NCI-H345 (cell line): ENCODE measurements around the gene GP5.

Experiments
- DNase-seq: peaks from one replicate; lab custom pipeline; 2025; lab: John Stamatoyannopoulos, UW

GP5 gene

GRCh38 chr3:194397757-194398312 lies 1.2 kb downstream of the GP5 start:
- DNase-seq = no peak

- DNase-seq = no peak
These were observed 2.0 kb downstream of the GP5 start for GRCh38 chr3:194396859-194397756.

- DNase-seq = no peak
These were observed 2.6 kb downstream of the GP5 start for GRCh38 chr3:194396539-194396858.

GRCh38 chr3:194395778-194396538 lies 3.1 kb downstream of the GP5 start:
- no peak for DNase-seq

GRCh38 chr3:194395212-194395611 lies 3.9 kb downstream of the GP5 start:
- peak; percentile 85 for DNase-seq

- DNase-seq = no peak
These were observed 6.5 kb downstream of the GP5 start for GRCh38 chr3:194392576-194392975.

GRCh38 chr3:194390835-194391234 lies 8.2 kb downstream of the GP5 start:
- no peak for DNase-seq

GRCh38 chr3:194389269-194389668 lies 9.8 kb downstream of the GP5 start:
- no peak for DNase-seq

GRCh38 chr3:194387926-194388418 lies 11.1 kb downstream of the GP5 start:
- DNase-seq = no peak

GRCh38 chr3:194387276-194387675 lies 11.8 kb downstream of the GP5 start:
- DNase-seq = no peak

- DNase-seq = peak; percentile 64
These were observed 12.4 kb downstream of the GP5 start for GRCh38 chr3:194386648-194387047.

- no peak for DNase-seq
These were observed 13.0 kb downstream of the GP5 start for GRCh38 chr3:194386066-194386465.

- no peak for DNase-seq
These were observed 14.5 kb downstream of the GP5 start for GRCh38 chr3:194384569-194385001.

- no peak for DNase-seq
These were observed 14.9 kb downstream of the GP5 start for GRCh38 chr3:194384156-194384555.

GRCh38 chr3:194383276-194383940 lies 15.7 kb downstream of the GP5 start:
- DNase-seq = no peak

- no peak for DNase-seq
These were observed 16.2 kb downstream of the GP5 start for GRCh38 chr3:194382892-194383223.

- no peak for DNase-seq
These were observed 16.7 kb downstream of the GP5 start for GRCh38 chr3:194382196-194382891.

- no peak for DNase-seq
These were observed 17.6 kb downstream of the GP5 start for GRCh38 chr3:194381460-194381875.

GRCh38 chr3:194380326-194380725 lies 18.7 kb downstream of the GP5 start:
- DNase-seq = no peak

GRCh38 chr3:194379651-194380050 lies 19.4 kb downstream of the GP5 start:
- DNase-seq = no peak

- no peak for DNase-seq
These were observed 19.8 kb downstream of the GP5 start for GRCh38 chr3:194379231-194379630.

GRCh38 chr3:194377708-194378107 lies 21.4 kb downstream of the GP5 start:
- DNase-seq = no peak
